Progenitor cell of endocrine pancreas (in vitro differentiated cells): Measurements from ENCODE around the gene NOS1AP. TPM values are rescaled to one million over a fixed set of nuclear protein-coding genes. Genes with fewer than 3 reads are reported as not detected.

ENCODE experiments used
- DNase-seq: peaks from one replicate; pipeline ENCODE4 v3.0.0; 2021; ENCODE audit warnings: low spot score; ENCODE audit not compliant: unreplicated experiment
- H3K27ac Mint-ChIP-seq: 2 replicates; pipeline ENCODE4 v1.8.0; 2021; ENCODE audit warnings: mild to moderate bottlenecking, moderate library complexity, mixed read lengths
- H3K27me3 Mint-ChIP-seq: 2 replicates; pipeline ENCODE4 v1.8.0; 2021; ENCODE audit warnings: mixed read lengths
- H3K36me3 Mint-ChIP-seq: 2 replicates; pipeline ENCODE4 v1.8.0; 2022; ENCODE audit warnings: mixed read lengths; ENCODE audit not compliant: insufficient read depth
- H3K4me1 Mint-ChIP-seq: 2 replicates; pipeline ENCODE4 v1.8.0; 2021; ENCODE audit warnings: low read depth, mixed read lengths
- H3K4me3 Mint-ChIP-seq: 2 replicates; pipeline ENCODE4 v1.8.0; 2021; ENCODE audit warnings: low read depth, mild to moderate bottlenecking, moderate library complexity, mixed read lengths
- H3K9me3 Mint-ChIP-seq: 2 replicates; pipeline ENCODE4 v1.8.0; 2021; ENCODE audit warnings: low read depth, mixed read lengths
- total RNA-seq: library from RNA; stranded (reverse); gene quantifications from 2 replicates; pipeline ENCODE4 v1.2.1, GENCODE V29; 2021
- TF ChIP-seq, protein P1 (sequence below): fragments of 200-600 bp; sonication (generic); IDR thresholded peaks from one replicate; pipeline ENCODE4 v1.5.0; 2021; ENCODE audit warnings: antibody characterized with exemption, mild to moderate bottlenecking; ENCODE audit not compliant: unreplicated experiment

Gene NOS1AP
- total RNA-seq, 1 donor from 2014 or later = 5.6 TPM

DNA sequence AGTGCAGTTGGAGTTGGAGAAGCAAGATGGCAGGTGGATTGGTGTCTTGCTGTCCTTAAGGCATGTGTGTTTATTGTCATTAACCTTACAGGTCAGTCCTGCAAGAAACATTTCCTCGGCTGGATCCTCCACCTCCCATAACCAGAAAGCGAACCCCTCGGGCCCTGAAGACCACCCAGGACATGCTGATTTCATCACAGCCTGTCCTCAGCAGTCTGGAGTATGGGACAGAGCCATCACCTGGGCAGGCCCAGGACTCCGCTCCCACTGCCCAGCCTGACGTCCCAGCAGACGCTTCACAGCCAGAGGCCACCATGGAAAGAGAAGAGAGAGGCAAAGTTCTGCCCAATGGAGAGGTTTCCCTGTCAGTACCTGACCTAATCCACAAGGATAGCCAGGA lies 313.6 kb downstream of the NOS1AP start:
- Mint-ChIP-seq H3K4me3 (no peak overlapping the region), H3K27ac (no peak overlapping the region), H3K36me3 (no peaks in the 10 kb centered on the region), H3K4me1 (peaks cover 3% of the 10 kb centered on the region), H3K27me3 (no peaks in the 10 kb centered on the region), H3K9me3 (no peaks in the 10 kb centered on the region)
- DNase-seq = no peak
- TF ChIP-seq, protein P1, sequence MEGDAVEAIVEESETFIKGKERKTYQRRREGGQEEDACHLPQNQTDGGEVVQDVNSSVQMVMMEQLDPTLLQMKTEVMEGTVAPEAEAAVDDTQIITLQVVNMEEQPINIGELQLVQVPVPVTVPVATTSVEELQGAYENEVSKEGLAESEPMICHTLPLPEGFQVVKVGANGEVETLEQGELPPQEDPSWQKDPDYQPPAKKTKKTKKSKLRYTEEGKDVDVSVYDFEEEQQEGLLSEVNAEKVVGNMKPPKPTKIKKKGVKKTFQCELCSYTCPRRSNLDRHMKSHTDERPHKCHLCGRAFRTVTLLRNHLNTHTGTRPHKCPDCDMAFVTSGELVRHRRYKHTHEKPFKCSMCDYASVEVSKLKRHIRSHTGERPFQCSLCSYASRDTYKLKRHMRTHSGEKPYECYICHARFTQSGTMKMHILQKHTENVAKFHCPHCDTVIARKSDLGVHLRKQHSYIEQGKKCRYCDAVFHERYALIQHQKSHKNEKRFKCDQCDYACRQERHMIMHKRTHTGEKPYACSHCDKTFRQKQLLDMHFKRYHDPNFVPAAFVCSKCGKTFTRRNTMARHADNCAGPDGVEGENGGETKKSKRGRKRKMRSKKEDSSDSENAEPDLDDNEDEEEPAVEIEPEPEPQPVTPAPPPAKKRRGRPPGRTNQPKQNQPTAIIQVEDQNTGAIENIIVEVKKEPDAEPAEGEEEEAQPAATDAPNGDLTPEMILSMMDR = no peak

DNA sequence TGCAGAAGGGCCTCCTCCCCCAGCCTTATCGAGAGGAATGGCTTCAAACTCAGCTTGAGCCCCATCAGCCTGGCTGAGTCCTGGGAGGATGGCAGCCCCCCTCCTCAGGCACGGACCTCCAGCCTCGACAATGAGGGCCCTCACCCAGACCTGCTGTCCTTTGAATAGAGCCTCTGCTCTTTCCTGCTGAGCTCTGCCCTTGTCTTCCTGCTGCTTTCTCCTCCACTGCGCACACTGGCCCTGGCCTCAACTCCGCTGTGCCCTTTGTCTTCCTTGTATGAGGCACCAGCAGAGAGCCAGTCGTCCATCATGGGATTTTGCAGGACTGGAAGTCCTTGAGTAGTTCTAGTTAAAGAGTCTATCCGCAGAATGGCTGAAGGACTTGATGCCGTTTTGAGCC lies 314.0 kb downstream of the NOS1AP start:
- no peak for DNase-seq
- Mint-ChIP-seq H3K9me3 (no peaks in the 10 kb centered on the region), H3K27ac (no peak overlapping the region), H3K4me1 (peaks cover 3% of the 10 kb centered on the region), H3K36me3 (no peaks in the 10 kb centered on the region), H3K4me3 (no peak overlapping the region), H3K27me3 (no peaks in the 10 kb centered on the region)
- TF ChIP-seq, protein P1 = no peak

DNA sequence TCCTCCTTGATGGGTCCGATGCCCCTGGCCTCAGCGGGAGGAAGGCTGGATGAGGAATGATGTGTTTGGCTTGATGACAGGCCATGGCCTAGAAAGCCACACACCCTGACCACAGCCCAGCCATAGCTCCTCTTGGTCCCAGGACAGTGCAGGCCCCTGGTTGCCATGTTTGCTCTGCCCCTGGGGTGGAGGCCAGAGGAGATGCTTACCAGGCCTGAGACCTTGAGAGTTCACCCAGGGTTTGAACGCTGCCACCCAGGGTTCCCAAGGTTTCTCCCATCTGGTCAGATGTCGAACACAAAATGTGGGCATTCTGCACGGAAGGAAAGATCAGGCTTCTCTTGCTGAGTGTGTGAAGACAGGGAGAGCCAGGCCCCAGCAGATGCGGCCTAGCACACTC lies 314.6 kb downstream of the NOS1AP start:
- Mint-ChIP-seq H3K4me1 (peaks cover 9% of the 10 kb centered on the region), H3K27ac (no peak overlapping the region), H3K9me3 (no peaks in the 10 kb centered on the region), H3K4me3 (no peak overlapping the region), H3K36me3 (no peaks in the 10 kb centered on the region), H3K27me3 (no peaks in the 10 kb centered on the region)
- TF ChIP-seq, protein P1 = no peak
- DNase-seq = no peak

DNA sequence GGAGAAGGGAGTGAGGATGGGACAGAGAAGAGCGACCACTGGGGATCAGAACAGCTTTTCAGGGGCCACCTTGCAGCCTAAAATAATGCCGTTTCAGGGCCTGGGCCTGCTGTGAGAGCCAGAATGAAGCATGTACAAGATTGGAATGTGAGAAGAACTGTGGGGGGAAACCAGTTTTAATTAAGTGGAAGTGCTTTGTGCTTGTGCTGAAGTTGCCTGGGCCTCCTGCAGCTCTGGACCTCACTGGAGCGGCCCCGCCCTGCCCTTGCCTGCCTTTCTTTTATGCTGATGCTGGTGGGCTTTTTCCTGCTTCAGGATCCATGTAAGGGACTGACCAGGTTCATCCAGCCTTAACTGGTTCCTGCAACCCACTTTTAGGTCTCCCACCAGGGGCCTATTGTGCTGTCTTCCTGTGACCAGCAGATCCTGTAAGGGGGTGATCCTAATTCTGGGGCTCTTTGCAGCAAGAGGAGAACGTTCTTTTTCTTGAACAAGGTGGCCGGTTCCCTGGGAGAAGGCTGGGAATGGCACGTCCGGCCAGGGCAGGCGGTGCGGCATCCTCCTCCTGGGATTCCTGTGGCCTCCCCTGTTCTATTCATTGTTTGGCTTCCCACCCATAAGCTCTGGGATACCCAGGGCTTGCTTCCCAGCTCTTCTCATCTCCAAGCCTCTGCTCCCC lies 315.2 kb downstream of the NOS1AP start:
- Mint-ChIP-seq H3K4me1 (peaks cover 13% of the 10 kb centered on the region), H3K36me3 (no peaks in the 10 kb centered on the region), H3K9me3 (no peaks in the 10 kb centered on the region), H3K27ac (no peak overlapping the region), H3K27me3 (no peaks in the 10 kb centered on the region), H3K4me3 (no peak overlapping the region)
- DNase-seq = no peak
- TF ChIP-seq, protein P1 = no peak

DNA sequence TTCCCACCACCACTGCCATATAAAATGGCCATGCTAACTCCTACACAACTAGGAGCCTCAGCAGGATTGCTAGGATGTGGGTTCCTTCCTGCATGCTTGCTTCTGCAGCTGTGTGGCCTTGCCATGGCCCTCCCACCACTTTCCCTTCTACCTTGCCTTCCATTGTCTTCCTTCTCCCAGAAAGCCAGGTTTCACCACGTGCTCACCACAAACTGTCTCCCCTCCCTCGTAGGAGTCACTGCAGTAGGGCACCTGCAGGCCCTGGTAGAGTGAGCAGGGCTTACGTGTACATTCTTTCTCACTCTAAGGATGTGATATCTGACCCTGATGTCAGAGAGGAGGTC lies 315.8 kb downstream of the NOS1AP start:
- Mint-ChIP-seq H3K36me3 (no peaks in the 10 kb centered on the region), H3K9me3 (no peaks in the 10 kb centered on the region), H3K27ac (no peak overlapping the region), H3K4me1 (peaks cover 16% of the 10 kb centered on the region), H3K27me3 (peaks cover under 1% of the 10 kb centered on the region), H3K4me3 (no peak overlapping the region)
- DNase-seq = no peak
- TF ChIP-seq, protein P1 = no peak
